Hematopoietic multipotent progenitor cell treated with erythropoietin and hydrocortisone succinate and interleukin-3 and kit ligand, for 8 days (in vitro differentiated cells): Measurements from ENCODE around the gene RAB20.
A peak's percentile ranks its signal among the peaks of the same experiment; 100 is the strongest.
"Not testable (repeated sequence)": the region's sequence is repeated elsewhere in the genome, so short reads cannot be mapped to it uniquely, and the experiment has no call there.

Experiments used
- DNase-seq: peaks from one replicate; pipeline ENCODE4 v3.0.0-alpha.2; 2015

Gene RAB20

DNA sequence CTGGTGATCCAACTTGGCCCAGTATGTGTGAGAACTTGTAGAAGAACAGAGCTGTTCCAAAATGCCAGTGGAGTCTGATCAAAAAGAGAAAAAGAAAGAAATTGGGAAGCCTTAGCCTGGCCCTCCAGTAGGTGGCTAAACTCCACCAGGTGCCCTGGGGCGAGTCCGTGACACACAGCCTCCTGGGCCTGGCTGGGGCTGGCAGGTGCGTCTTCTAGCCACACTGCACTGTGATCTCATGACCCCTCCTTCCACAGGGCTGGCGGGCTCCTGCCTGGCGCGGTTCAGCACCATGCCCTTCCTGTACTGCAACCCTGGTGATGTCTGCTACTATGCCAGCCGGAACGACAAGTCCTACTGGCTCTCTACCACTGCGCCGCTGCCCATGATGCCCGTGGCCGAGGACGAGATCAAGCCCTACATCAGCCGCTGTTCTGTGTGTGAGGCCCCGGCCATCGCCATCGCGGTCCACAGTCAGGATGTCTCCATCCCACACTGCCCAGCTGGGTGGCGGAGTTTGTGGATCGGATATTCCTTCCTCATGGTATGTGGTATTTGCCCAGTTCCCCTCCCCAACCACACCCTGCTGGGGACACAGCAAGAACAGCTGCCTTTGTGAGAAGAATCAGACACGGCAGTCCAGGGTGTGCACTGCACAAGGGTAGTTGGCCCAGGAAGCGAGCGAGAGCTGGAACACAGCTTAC, 53.7 kb downstream of the RAB20 start:
- DNase-seq = no peak

DNA sequence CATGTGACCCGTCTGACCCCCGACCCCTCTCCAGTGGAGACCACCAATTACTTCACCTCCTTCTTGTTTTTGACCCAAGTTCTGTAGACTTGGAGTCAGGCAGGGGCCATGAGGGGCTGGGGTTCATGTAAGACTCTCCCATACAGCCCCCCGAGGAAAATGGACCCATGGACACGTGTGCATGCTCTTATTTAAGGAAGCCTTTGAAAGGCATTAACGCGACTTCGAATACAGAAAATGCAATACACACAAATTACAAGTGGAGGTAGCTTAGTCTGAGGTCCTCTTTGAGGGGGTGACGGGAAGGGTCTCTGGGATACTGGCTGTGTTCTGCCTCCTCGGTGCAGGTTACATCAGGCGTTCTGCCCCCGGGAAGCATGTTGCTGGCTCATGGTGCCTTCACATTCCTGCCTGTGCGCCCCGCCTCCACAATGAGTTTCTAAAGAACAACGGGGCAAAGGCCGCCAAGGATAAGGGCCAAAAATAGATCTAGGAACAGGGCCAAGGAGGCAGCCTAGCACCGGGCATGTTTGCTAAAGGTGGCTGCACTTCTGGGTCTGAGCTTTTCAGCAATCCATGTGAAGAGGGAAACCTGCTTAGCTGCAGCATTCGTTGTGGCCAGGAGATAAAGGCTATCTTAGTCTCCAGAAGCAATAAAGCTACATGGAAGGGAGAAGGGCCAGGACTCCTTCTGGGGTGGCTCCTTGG, 54.5 kb downstream of the RAB20 start:
- DNase-seq = peak; percentile 79

GRCh38 chr13:110506396-110506795, 55.1 kb downstream of the RAB20 start:
- DNase-seq = no peak

DNA sequence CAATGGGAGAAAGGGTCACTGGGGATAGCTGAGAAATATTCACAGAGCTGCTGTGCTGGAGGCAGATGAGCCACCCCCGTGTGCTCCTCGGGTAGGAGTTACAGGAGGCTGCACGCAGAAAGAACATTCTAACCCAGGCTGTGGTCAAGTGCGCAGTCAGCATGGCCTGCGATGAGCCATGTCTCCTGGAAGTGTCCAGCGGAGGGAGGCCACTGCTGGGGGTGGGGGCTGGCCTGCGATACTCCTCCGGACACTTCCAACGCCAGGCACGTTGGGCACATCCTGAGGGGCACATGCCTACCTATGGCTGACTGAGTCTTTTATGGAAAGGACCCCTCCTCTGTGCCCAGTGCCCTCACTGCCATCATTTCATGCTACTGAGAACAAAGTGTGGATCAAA, 55.9 kb downstream of the RAB20 start:
- DNase-seq = no peak

DNA sequence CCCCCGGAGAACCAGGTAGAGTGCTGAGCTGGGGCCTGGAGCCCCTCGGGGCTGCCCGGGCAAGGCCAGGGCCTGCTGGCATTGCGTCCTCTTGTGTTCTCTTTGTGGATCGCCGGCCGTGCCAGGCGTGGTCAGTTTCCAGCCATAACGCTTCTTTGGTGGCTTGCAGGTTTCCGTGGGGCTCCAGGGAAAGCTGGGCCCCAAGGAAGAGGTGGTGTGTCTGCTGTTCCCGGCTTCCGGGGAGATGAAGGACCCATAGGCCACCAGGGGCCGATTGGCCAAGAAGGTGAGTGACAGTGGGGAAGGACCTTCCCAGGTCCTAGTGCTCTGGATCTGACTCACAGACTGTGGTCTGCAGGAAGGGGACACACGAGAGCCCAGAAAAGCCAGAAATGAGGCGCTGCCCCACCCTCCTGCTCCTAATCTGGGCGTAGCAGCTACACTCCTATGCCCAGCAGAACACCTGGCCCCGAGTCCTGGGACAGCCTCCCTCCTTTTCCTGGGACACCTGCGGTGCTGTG, 57.5 kb downstream of the RAB20 start:
- DNase-seq = no peak

GRCh38 chr13:110503037-110503901, 58.3 kb downstream of the RAB20 start:
- DNase-seq = no peak

GRCh38 chr13:110501188-110501587, 60.3 kb downstream of the RAB20 start:
- DNase-seq = no peak

GRCh38 chr13:110500341-110500740, 61.2 kb downstream of the RAB20 start:
- DNase-seq = no peak

GRCh38 chr13:110499621-110500281, 61.8 kb downstream of the RAB20 start:
- DNase-seq = no peak

- DNase-seq = no peak
Observed at GRCh38 chr13:110498765-110499164, 62.8 kb downstream of the RAB20 start.

DNA sequence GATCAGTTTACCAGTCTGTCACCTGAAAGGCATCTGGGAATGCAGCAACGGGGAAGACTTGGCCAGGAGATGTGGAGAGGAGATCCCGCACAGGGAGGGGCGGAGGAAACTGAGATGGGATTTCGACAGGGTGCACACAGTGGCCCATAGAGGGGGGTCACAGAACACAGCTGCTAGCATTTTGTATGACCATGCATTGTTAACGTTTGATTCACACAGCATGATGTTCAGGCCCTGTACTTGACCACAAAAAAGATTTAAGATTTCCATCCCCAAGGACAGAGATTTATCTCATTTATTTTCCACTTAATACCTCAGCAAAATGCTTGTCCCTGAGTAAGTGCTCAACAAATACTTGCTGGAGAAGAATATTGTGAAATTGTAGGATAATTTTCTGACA, 63.2 kb downstream of the RAB20 start:
- no peak for DNase-seq

- not testable (repeated sequence) for DNase-seq
Observed at GRCh38 chr13:110497896-110498295, 63.6 kb downstream of the RAB20 start.

DNA sequence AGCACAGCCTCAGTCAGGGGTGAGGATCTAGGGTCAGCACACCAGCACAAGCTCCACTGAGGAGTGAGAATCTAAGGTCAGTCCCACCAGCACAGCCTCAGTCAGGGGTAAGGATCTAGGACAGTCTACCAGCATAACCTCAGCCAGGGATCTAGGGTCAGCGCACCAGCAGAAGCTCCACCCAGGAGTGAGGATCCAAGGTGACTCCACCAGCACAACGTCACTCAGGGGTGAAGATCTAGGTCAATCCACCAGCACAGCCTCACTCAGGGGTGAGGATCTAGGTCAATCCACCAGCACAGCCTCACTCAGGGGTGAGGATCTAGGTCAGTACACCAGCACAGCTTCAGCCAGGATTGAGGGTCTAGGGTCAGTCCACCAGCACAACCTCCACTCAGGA, 64.5 kb downstream of the RAB20 start:
- DNase-seq = no peak

GRCh38 chr13:110496281-110496680, 65.2 kb downstream of the RAB20 start:
- DNase-seq = no peak

DNA sequence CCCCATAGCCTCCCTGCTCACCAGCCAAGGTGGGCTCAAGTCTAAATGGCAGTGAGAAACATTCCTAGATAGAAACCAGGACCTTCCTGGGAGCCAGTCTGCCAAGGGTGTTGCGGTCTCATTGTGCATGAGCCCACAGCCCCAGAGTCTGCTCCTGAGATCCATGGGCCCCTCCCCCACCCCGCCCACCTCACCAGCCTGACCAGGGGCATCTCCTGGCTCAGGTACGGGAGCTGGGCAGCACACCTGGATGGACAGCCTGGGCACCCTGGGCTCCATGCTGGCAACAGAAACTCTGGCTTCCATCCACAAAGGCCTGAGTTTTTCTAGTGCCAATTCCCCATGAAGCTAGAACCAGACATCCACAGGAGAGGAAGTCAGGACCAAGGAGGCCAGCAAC, 65.6 kb downstream of the RAB20 start:
- DNase-seq = no peak

GRCh38 chr13:110495376-110495775, 66.1 kb downstream of the RAB20 start:
- DNase-seq = no peak

DNA sequence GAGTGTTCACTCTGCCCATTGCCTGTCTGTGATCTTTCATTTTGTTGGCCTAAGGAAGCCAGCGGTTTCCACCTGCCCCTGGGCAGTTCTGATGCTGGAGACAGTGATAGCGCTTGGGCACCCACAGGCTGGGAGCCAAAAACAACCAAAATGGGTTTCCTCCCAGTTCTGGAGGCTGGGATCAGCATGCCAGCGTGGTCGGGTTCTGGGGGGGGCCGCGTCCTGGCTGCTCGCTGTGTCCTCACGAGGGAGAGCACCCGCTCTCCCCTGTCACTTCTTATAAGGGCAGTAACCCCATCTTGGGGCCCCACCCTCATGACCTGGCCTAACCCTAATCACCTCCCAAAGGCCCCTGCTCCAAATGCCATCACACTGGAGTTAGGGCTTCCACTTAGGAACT, 67.9 kb downstream of the RAB20 start:
- no peak for DNase-seq

- no peak for DNase-seq
Observed at GRCh38 chr13:110492679-110493593, 68.6 kb downstream of the RAB20 start.

DNA sequence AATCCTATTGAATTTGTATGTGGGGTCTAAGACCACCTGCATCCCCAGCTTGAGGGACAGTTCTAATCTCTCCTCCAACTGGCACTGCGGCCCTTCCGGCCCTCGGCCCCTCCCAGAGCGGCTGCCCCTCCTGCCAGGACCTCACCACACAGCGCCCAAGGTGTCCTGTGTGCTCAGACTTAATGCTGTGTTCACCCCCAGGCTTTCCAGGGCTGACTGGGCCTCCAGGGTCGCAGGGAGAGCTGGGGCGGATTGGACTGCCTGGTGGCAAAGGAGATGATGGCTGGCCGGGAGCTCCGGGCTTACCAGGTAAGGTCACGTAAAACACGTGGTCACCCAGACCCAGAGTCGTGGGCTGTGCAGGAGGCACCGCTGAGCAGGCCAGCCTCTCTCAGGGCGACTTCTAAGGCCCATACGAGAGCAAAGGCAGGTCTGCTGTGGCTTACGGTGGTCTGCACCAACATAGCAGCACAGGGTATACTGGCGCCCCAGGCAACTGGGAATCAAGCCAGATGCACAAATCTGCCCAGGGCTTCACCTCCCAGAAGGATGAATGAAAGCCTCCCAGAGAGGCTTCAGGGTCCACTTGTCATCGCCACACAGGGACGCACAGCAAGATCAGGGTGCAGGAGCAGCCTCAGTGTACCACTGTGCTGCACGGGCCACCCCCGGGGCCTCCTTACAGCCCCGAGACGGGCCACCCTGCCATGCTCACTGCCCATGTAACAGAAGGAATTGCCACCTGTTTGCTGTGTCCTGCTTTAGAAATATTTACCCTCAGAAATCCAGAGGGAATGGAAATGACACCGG, 69.4 kb downstream of the RAB20 start:
- no peak for DNase-seq

DNA sequence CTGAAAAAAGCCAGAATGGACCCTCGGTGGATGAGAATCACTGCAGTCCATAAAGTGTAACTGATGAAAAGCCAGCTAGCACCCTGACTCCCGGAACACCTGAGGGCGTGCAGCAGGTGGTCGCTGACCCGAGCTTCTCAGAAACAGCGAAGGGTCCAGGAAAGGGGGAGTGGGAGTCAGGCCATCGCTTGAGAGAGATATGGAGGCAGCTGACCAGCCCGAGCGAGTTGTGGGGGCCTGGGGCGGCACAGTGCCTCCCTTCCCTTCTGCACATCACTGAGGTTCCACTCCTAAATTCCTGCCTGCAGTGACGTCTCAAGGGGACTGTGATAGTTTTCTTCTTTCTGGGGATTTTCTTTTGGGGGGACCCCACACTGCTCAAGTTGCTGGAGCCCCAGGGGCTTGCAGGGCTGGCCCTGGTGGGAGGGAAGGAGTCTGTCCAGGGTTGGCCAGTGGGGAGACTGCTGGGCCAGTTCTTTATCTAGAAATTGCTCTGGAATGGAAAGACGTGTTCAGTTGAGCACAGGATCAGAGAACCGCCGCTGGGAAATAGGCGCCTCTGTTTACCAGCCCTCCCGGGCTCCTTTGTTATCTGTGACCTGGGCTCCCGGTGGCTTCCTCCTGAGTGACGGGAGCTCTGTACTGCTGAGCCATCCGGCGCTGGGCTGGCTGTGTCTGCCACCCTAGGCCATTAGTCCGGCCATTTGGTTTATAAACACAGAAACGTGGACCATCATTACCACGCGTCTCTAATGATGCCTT, 71.3 kb downstream of the RAB20 start:
- DNase-seq = no peak
